DMS79 (cell line): ENCODE data around the gene CCDC88A.

Experiments
- DNase-seq: peaks from one replicate; lab custom pipeline; 2025; lab: John Stamatoyannopoulos, UW

Gene CCDC88A

DNA sequence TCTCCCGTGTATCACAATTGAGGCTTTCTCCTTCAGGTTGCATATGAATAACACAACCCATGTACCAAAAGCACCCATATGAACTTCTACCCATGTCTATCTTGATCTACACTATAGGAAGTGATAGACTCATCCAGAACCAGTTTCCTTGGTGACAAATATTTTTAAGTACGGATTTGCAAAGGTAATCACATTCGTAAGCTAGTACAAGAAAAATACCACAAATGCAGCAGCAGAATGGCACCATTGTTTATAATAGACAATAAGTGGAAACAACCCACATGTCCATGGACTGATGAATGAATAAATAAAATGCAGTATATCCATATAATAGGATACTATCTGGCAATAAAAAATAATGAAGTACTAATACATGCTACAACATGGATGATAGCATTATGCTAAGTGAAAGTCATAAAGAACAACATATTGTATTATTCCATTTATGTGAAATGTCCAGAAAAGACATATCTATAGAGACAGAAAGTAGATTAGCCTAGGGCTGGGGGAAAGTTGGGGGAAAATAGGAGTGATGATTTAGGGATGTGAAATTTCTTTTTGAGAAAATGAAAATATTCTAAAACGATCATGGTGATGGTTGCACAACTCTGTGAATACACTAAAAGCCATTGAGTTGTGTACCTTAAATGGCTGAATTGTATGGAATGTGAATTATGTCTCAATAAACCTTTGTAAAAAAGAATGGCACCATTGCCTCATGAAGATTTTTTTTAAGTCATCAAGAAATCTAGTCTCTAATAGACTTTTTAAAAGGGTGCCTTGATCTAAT is 3.4 kb upstream of the CCDC88A start:
- no peak for DNase-seq

GRCh38 chr2:55421326-55421725 is 1.7 kb upstream of the CCDC88A start:
- DNase-seq, result no peak

DNA sequence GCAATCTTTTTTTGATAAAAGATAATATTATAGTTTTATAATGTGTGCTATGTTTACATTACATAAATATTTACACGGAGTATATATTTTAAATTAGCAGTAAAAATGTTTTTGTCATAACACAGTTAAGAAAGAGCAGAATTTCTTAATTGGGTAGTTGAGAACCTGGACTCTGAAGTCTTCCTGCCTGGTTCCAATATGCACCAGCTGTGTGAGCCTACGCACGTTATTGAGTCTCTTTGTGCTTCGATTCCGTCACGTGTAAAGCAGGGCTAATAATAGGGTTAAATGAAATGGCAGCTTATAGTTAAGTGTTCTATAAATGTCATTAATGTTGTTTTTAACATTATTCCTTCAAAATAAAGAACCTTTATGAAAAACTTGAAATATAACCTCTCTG is 1.2 kb upstream of the CCDC88A start:
- no peak for DNase-seq

DNA sequence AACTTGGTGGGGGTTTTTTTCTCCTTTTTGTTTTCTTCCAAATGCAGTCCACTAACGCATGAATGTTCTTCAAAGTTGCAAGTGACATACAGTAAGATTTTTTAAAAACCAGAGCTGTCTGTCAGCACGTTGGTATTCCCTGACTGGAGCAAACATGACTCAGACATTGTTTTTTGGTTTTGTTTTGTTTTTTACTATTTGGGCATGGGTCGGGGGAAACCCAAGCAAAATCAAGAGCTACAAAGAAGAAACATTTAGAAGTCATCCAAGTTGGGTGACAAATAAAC is 726 bp upstream of the CCDC88A start:
- no peak for DNase-seq

GRCh38 chr2:55419233-55419678 is 400 bp downstream of the CCDC88A start:
- peak; percentile 50 for DNase-seq

DNA sequence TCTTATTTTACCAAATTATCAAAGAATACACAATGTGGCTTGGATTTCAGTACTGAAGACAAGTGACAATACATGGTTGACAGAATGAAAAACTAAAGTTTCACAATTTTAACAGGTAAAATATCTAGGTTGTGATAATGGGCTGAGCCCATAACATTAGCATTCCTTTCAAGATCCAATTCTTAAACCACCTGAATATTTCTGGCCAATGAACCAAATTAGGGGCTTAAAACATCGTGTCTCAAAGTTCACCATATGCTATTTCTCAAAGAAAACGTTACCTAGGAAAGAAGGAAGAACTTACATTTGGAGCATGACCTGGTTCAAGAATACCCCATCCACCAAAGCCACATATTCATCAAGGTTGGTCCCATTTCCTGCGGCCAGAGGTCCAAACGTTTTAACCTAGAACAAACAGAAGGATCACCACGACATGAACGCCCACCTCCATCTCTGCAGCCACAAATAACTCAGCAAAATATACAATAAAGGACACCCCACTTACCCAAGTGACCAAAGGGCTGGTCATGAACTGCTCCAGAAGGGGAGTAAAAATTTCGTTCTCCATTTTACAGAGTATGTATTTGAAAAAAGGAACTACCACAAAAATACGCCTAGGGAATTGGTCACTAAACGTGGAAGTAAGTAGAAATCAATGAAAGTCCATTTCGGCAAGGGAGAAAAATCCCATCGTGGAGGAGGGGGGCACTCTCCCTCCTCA is 984 bp downstream of the CCDC88A start:
- no peak for DNase-seq

- no peak for DNase-seq
Observed at GRCh38 chr2:55418072-55418471, 1.6 kb downstream of the CCDC88A start.

DNA sequence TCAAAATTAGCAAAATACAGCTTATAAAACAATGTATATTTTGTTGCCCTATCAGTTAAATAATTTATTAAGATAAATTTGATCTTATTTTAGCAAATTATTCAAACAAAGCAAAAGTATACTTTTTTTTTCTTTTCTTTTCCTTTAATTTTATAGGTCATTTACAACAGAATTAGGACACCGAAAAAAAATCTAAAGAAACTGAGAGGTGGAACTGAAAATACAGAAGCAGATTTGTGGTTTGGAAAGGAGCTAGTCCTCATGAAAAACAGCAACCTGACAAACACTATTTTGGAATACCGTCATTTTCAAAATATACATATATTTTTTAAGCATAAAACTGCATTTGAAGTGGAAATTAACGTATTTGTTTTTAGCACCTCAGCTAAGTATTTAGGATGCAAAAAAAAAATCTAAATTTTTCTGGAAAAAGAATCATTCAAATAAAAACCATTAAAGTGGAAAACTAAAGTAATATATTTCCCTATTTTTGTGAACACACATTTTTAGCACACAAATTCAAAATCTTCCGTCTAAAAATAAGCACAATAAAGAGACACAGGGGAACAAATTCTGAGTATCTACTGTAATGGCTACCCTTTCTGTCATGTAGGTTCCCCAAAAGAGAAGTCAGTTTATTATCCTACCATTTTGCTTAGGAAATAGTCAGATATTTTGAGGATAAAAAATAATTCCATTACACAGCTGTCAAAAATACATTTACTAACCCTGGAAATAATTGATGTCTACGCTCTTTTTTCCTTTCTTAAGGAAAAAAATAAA is 2.7 kb downstream of the CCDC88A start:
- DNase-seq, result no peak

- no peak for DNase-seq
Observed at GRCh38 chr2:55415300-55415699, 4.4 kb downstream of the CCDC88A start.

DNA sequence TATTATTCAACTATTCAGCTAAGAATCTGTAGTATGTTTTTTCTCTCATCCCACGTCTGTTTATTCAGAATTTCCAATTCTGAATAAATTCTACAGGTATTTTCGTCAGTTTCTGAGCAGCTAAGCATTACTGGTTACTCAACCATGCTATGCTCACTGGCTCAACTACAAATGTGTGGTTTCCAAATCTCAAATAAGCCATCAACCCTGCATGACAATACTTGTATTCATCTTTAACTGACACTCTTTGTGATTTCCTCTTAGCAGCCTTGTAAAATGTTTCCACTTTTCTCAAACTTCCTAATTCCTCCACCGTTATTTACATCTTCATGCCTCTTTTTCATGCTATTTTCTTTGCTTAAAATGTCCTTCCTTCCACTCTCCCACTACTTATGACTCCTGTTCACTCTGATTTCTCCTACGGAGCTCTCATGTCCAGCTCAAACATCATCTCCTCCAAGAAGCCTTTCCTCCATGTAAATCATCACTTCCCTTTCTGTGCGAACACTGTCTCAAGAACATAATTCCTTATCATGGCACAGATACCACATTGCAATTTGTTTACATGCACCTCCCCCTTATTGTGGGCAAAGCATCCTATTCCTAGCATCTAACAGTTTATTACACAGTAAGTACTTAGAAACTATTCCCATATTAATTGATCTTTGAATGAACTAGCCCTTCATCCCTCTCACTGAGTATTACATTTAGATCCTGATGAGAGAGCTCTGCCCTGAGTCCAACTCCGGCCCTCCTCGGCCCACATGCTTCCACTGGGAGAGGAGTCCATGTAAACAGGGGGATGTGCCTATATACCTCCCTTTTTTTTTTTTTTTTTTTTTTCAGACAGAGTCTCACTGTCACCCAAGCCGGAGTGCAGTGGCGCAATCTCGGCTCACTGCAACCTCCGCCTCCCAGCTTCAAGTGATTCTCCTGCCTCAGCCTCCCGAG is 10.5 kb downstream of the CCDC88A start:
- DNase-seq, result no peak

DNA sequence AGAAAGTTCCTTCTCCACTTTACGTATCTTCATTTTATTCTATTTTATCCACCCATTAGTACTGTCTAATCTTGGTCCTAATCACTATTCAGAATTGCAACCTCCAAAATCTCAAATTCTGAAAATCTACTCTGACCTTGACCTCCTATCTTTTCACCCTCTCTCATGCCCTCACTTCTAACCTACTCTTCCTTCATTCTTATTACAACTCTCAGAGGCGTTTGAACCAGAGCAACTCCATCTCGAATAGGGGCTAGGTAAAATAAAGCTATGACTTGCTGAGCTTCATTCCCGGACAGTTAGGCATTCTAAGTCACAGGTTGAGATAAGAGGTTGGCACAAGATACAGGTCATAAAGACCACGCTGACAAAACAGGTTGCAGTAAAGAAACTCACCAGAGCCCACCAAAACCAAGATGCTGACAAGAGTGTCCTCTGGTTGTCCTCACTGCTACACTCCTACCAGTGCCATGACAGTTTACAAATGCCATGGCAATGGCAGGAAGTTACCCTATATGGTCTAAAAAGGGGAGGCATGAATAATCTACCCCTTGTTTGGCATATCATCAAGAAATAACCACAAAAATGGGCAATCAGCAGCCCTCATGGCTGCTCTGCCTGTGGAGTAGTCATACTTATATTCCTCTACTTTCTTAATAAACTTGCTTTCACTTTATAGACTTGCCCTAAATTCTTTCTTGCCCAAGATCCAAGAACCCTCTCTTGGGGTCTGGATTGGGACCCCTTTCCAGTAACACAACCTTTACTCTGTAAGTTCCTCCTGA is 11.4 kb downstream of the CCDC88A start:
- DNase-seq, result no peak

DNA sequence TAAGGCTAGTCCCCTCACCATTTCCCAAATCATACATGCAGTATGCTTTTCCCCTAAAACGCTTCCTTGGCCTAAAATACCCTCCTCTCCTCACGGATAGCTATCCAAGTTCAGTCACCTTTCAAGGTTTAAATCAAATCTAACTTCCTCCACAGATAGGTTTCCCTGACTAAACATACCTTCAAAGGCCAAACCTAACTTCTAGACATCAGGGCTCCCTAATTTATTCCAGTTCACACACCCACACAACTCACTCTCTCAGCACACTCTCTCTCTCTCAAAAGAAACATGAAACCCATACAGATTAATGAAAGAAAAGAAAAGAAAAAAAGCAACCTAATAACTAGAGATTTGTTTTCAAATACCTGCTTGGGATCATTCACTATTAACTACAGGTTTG is 14.5 kb downstream of the CCDC88A start:
- no peak for DNase-seq

DNA sequence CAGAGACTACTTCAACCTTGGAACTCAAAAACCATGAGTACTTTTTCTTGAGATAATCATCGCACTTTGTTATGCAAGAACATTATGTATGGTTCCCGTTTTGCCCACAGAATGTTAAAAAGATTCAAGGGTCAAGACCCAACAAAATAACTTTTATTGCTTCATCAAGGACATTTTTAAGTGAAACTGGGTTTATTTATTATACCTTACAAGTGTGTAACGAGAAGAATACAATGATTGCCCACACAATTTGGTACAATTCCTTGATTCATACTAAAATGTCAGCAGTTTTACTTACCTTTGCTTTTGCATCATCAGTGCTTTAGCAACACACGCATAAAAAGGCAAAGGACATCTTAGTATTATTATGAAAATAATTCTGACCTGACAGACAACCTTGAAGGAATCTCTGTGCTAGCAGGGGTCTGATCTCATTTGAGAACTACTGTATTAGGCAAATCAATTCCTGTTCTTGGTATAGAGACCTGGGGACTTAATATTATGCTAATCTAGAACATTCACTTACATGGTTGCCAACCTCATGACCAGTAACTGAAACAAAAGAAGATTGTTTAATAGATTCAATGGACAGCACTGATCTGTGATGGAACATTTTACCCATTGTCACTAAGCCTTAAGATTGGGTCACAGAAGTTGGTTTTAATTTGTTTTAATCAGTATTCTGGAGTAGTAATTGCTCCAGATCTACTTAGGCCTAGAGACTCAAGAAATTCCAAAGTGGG is 16.2 kb downstream of the CCDC88A start:
- no peak for DNase-seq

- no peak for DNase-seq
Observed at GRCh38 chr2:55401124-55401523, 18.5 kb downstream of the CCDC88A start.

GRCh38 chr2:55400332-55400731 is 19.3 kb downstream of the CCDC88A start:
- DNase-seq, result no peak

DNA sequence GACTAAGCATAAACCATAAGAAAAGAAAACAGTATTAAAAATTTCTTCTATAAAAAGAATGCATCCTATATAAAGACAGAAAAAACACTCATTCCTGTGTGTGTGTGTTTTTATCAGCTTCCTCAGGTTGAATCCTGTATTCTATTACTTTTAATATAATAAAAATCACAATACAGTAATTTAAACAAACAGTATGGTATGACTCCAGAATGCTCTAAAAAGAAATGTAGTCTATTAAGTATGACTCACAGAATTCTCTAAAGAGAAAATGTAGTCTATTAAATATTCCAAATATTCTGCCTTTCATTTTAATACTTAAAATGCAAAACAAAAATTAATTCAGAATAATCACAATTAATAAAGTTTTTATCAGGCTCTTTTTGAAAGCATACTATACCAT is 19.8 kb downstream of the CCDC88A start:
- no peak for DNase-seq

DNA sequence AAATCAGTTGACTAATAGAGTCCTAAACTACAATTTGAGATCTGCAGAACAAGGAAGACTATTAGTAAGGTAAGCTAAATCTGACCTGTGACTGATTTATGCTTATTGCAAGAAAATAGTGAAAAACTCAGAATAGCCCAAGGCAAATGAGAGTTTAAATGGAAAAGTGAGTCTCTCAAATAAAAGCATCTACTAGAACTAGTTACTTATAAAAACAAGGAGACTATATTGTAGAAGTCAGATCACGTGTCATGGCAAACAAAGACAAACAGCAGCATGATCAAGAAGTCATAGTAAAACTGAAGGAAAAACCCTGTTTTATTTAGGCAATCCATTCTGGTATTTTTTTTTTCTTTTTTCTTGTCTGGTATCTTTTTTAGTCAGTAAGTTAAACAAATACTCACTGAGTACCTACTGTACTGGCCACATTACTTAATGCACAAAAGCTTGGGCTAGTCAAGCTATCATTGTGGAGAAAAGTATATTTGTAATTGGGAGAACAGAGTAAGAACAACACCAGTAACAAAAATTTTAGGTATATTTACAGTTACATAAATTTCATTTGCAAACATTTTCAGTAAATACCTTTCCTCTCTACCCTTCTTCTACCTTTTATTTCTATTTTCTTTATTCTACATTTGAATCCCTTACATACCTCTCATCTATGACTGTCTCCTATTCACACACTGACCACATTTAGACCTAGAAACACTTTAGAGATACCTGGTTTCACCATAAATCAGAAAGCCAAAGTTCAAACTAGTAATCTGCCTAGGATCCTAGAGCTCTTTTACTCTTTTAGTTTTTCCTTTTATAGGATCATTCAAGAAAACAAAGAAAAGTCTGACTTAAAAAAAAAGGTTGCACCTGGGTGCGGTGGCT is 23.7 kb downstream of the CCDC88A start:
- no peak for DNase-seq

DNA sequence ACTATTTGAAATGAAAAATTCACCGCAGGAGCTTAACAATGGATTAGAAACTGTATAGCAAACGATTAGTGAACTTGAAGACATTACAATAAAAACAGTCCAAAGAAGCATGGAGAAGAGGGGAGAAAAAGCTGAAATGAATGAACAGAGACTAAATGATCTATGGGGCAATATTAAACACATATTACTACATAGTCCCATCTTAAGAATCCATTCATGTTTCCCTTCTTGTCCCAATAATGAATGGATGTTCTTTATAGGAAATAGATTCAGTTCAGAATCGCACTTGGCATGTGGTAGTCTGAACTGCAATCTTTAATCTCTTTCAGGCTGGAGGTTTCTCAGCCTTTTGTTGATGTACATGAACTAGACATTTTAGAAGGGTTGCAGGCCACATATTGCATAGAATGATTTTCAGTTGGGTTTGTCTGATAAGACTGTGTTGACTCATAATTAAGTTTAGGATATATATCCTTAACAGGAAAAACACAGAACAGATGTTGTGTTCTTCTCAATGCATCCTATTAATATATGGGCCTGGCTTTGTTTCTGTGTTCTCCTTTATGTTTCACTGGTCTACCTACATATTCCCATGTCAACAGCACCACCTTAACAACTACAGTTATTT is 27.9 kb downstream of the CCDC88A start:
- no peak for DNase-seq

DNA sequence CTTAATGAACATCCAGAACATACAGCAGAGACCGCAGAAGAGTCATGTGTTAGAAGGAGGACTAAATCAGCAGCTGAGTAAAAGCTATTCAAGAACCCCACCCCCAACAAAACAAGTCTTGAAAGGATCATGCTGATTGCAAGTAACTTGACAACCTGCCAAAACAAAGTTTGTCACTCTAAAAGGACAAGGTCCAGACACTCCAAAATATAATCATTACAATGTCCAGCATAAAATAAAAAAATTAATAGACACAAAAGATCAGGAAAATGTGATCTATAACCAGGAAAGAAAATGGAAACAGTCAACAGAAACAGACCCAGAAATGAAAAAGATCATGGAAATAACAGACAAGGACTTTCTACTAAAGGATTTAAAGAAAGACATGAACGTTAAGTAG is 28.5 kb downstream of the CCDC88A start:
- DNase-seq, result no peak
